ENCODE results near the gene ATL1. TPM values are rescaled to one million over a fixed set of nuclear protein-coding genes. Genes with fewer than 3 reads are reported as not detected.
"Not testable (repeated sequence)": the region's sequence is repeated elsewhere in the genome, so short reads cannot be mapped to it uniquely, and the experiment has no call there.

The ATL1 gene
- total and polyA plus RNA-seq, 2 of the 13 experiments (the other 11 are each of a cell fraction or from before 2014, with no cell fraction given) = 0.60 to 0.65 TPM

GRCh38 chr14:50624947-50625346 is 65.0 kb downstream of the ATL1 start:
- H3K9ac ChIP-seq (ENCODE audit: insufficient read depth, low read depth, low read length); H3K79me2 ChIP-seq (ENCODE audit: insufficient read depth, low read length); H3K4me2 ChIP-seq (ENCODE audit: low read depth, low read length); CTCF ChIA-PET (ENCODE audit: low intra/inter-chr PET ratio, low total read pairs); FAIRE-seq; H4K20me1 ChIP-seq (ENCODE audit: insufficient read depth, low read length); in situ Hi-C loops (cut with HindIII; ENCODE audit: extremely low pct_ligation_motif_present, low pct_unique_long_range_greater_than_20kb); DNase-seq (ENCODE audit: low spot score); POLR2A ChIA-PET; H3K27me3 ChIP-seq (ENCODE audit: control insufficient read depth in 1 of 2, insufficient read depth in 2 of 2, low read length in 2 of 2); ATAC-seq; intact Hi-C loops (cut with micrococcal nuclease; ENCODE audit: unreplicated experiment); H2AFZ ChIP-seq (ENCODE audit: low read length); H3K9me3 ChIP-seq (ENCODE audit: low read length); H3K27ac ChIP-seq (ENCODE audit: extremely low read length, insufficient read depth, low read length); BruUV-seq (replicated peaks); H3K4me3 ChIP-seq (replicated peaks in 1 of 3; ENCODE audit: insufficient read depth in 1 of 3, low read depth in 2 of 3, low read length in 3 of 3); H3K36me3 ChIP-seq (replicated peaks in 1 of 2; ENCODE audit: control insufficient read depth in 1 of 2, insufficient read depth in 2 of 2, low read length in 2 of 2); H3K4me1 ChIP-seq (ENCODE audit: insufficient read depth, low read length): not testable (repeated sequence)
- WGBS (ENCODE audit: low lambda C conversion rate) = 98% methylated on average over 4 of the region's 4 CpGs
- 0 out of 2 replicates have a peak, but pooled peaks have one; percentile 17 for TF ChIP-seq MAFF (IDR thresholded peaks at IDR 0.05; ENCODE audit: low read depth, low read length)
- TF ChIP-seq MAFK (conservative IDR thresholded peaks at IDR 0.05 in 1 of 2, IDR thresholded peaks at IDR 0.05 in 1 of 2; ENCODE audit: low read length in 2 of 2) = peak in 1 of 2 experiments; percentile 68; a peak in 3 of 4 replicates

- in situ Hi-C loops (cut with HindIII; ENCODE audit: extremely low pct_ligation_motif_present, low pct_unique_long_range_greater_than_20kb) = no loop called here
- CTCF ChIA-PET (ENCODE audit: low intra/inter-chr PET ratio, low total read pairs) = no interaction called here
- 97% methylated on average over 4 of the region's 4 CpGs for WGBS (ENCODE audit: low lambda C conversion rate)
- TF ChIP-seq PRDM15 (CRISPR knock-in tag; IDR thresholded peaks at IDR 0.05) (no peak), ZNF883 (CRISPR knock-in tag; IDR thresholded peaks at IDR 0.05; ENCODE audit: not compliant biosample characterization) (no peak), JUND (CRISPR knock-in tag; IDR thresholded peaks at IDR 0.05) (no peak), REXO4 (CRISPR knock-in tag; IDR thresholded peaks at IDR 0.05; ENCODE audit: borderline replicate concordance) (no peak), ZNF891 (CRISPR knock-in tag; IDR thresholded peaks at IDR 0.05) (no peak), CEBPB (IDR thresholded peaks at IDR 0.05; ENCODE audit: borderline replicate concordance, low read depth, low read length) (no peak), SMARCC2 (IDR thresholded peaks at IDR 0.05) (no peak), PATZ1 (CRISPR knock-in tag; IDR thresholded peaks at IDR 0.05) (no peak), ZNF331 (CRISPR knock-in tag; IDR thresholded peaks at IDR 0.05) (no peak), HOXA9 (CRISPR knock-in tag; IDR thresholded peaks at IDR 0.05; ENCODE audit: borderline replicate concordance) (no peak), SRY (CRISPR knock-in tag; IDR thresholded peaks at IDR 0.05) (no peak)
- TF ChIP-seq, protein P1, sequence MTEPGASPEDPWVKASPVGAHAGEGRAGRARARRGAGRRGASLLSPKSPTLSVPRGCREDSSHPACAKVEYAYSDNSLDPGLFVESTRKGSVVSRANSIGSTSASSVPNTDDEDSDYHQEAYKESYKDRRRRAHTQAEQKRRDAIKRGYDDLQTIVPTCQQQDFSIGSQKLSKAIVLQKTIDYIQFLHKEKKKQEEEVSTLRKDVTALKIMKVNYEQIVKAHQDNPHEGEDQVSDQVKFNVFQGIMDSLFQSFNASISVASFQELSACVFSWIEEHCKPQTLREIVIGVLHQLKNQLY (CRISPR knock-in tag; IDR thresholded peaks at IDR 0.05) = no peak
Observed at GRCh38 chr14:50631408-50631821, 71.5 kb downstream of the ATL1 start.

More at GRCh38 chr14:50631408-50631821, 71.5 kb downstream of the ATL1 start:
- intact Hi-C loops (cut with micrococcal nuclease; ENCODE audit: unreplicated experiment) = no loop called here
- no peak for ATAC-seq
- BruUV-seq (replicated peaks) = no TSS peak
- no peak for FAIRE-seq
- no peak overlapping the region for H3K27ac ChIP-seq (ENCODE audit: extremely low read length, insufficient read depth, low read length)
- no peaks in the 10 kb centered on the region; a peak in 1 of 5 replicates for H3K36me3 ChIP-seq (replicated peaks in 1 of 2; ENCODE audit: control insufficient read depth in 1 of 2, insufficient read depth in 2 of 2, low read length in 2 of 2)
- no peaks in the 10 kb centered on the region for H3K4me1 ChIP-seq (ENCODE audit: insufficient read depth, low read length)
- no peak overlapping the region for H3K9ac ChIP-seq (ENCODE audit: insufficient read depth, low read depth, low read length)
- H2AFZ ChIP-seq (ENCODE audit: low read length) = no peak overlapping the region
- no peak for DNase-seq (ENCODE audit: low spot score)
- H3K4me3 ChIP-seq (replicated peaks in 1 of 3; ENCODE audit: insufficient read depth in 1 of 3, low read depth in 2 of 3, low read length in 3 of 3) = no peak overlapping the region
- no peaks in the 10 kb centered on the region for H3K27me3 ChIP-seq (ENCODE audit: control insufficient read depth in 1 of 2, insufficient read depth in 2 of 2, low read length in 2 of 2)
- H3K4me2 ChIP-seq (ENCODE audit: low read depth, low read length) = no peak overlapping the region
- H3K79me2 ChIP-seq (ENCODE audit: insufficient read depth, low read length) = no peaks in the 10 kb centered on the region
- POLR2A ChIA-PET = no interaction called here
- H4K20me1 ChIP-seq (ENCODE audit: insufficient read depth, low read length) = no peaks in the 10 kb centered on the region
- no peaks in the 10 kb centered on the region for H3K9me3 ChIP-seq (ENCODE audit: low read length)

Measured in HepG2 (cell line).